ENCODE measurements around the gene TTC4.

Gene TTC4

GRCh38 chr1:54697896-54698295, 17.8 kb upstream of the TTC4 start:
- H3K36me3 ChIP-seq = no peaks in the 10 kb centered on the region
- no peak overlapping the region for H3K27ac ChIP-seq
- H3K27me3 ChIP-seq = no peaks in the 10 kb centered on the region
- no peaks in the 10 kb centered on the region for H3K9me3 ChIP-seq
- H3K4me3 ChIP-seq (ENCODE audit: low read depth in 1 of 2, low read length in 1 of 2) = no peak overlapping the region
- no peaks in the 10 kb centered on the region for H3K4me1 ChIP-seq (ENCODE audit: control insufficient read depth in 1 of 2, insufficient read depth in 1 of 2, low read depth in 1 of 2, low read length in 1 of 2)
- no peak for TF ChIP-seq CTCF (IDR thresholded peaks at IDR 0.05)

DNA sequence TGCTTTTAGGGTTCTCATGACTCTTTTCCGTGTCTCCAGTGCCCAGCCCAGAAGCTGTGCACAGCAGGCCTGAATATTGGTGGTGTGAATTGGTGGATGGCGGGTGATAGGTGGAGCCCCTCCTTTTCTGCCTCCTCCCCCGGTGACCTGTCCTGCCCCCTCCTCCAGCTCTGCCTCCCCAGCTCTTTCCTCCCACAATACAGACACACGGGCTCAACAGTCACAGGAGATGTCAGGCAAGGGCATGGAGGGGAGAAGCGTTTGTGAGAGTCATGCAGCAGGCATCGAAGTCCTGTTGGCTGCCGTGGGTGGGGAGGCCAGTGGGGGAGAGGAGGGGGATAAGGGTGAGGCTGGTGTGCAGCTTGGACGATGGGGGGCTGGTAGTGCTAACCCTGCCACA, 17.3 kb upstream of the TTC4 start:
- H3K4me3 ChIP-seq (ENCODE audit: low read depth in 1 of 2, low read length in 1 of 2) = no peak overlapping the region

DNA sequence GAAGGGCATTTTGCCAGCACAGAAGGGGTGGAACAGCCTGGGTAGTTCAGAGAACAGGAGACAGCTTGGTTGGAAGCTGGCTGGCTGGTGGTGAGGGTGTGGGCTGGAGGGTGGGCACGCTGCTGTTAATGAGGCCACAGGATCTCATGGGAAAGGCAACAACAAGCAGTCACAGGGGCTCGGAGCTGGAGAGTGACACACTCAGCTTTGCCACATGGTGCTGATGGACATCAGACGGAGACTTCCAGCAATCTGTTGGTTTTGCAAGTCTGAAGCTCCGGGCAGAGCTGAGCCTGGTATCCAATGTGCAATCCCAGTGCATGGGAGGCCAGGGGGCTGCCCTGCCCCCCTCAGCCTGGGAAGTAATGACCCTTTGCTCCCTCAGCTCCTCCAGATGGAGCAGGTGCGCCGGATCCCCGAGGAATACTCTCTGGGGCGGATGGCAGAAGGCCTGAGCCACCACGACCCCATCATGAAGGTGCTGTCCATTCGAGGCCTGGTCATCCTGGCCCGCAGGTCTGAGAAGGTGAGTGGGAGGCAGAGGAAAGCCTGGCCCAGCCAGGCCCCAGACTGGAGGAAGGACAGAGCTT, 15.6 kb upstream of the TTC4 start:
- H3K27ac ChIP-seq = no peak overlapping the region
- no peaks in the 10 kb centered on the region for H3K36me3 ChIP-seq
- H3K9me3 ChIP-seq = no peaks in the 10 kb centered on the region
- TF ChIP-seq CTCF (IDR thresholded peaks at IDR 0.05) = no peak
- H3K4me1 ChIP-seq (ENCODE audit: control insufficient read depth in 1 of 2, insufficient read depth in 1 of 2, low read depth in 1 of 2, low read length in 1 of 2) = no peaks in the 10 kb centered on the region
- H3K4me3 ChIP-seq (ENCODE audit: low read depth in 1 of 2, low read length in 1 of 2) = no peak overlapping the region
- H3K27me3 ChIP-seq = no peaks in the 10 kb centered on the region

More for the DNA sequence above, 17.3 kb upstream of the TTC4 start:
- no peaks in the 10 kb centered on the region for H3K9me3 ChIP-seq
- no peaks in the 10 kb centered on the region for H3K27me3 ChIP-seq
- H3K27ac ChIP-seq = no peak overlapping the region
- no peaks in the 10 kb centered on the region for H3K4me1 ChIP-seq (ENCODE audit: control insufficient read depth in 1 of 2, insufficient read depth in 1 of 2, low read depth in 1 of 2, low read length in 1 of 2)
- TF ChIP-seq CTCF (IDR thresholded peaks at IDR 0.05) = no peak
- no peaks in the 10 kb centered on the region for H3K36me3 ChIP-seq

DNA sequence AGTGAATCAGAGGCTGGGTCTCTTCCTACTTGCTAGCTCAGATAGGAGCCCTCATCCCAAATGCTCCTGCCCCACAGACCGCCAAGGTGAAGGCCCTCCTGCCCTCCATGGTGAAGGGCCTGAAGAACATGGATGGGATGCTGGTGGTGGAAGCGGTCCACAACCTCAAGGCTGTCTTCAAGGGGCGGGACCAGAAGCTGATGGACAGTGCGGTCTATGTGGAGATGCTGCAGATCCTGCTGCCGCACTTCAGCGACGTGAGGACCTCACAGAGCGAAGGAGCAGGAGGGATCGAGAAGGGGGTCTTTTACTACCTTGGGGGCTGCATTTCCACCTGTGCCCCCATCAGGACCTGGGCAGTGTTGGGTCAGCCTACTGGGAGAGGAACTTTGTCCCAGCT, 14.6 kb upstream of the TTC4 start:
- H3K4me3 ChIP-seq (ENCODE audit: low read depth in 1 of 2, low read length in 1 of 2) = no peak overlapping the region
- no peaks in the 10 kb centered on the region for H3K4me1 ChIP-seq (ENCODE audit: control insufficient read depth in 1 of 2, insufficient read depth in 1 of 2, low read depth in 1 of 2, low read length in 1 of 2)
- no peaks in the 10 kb centered on the region for H3K9me3 ChIP-seq
- no peak overlapping the region for H3K27ac ChIP-seq
- no peak for TF ChIP-seq CTCF (IDR thresholded peaks at IDR 0.05)
- no peaks in the 10 kb centered on the region for H3K36me3 ChIP-seq
- no peaks in the 10 kb centered on the region for H3K27me3 ChIP-seq

- Histone ChIP-seq H3K4me3 (ENCODE audit: low read depth in 1 of 2, low read length in 1 of 2) (no peak overlapping the region), H3K9me3 (no peaks in the 10 kb centered on the region), H3K36me3 (no peaks in the 10 kb centered on the region), H3K27ac (no peak overlapping the region), H3K4me1 (ENCODE audit: control insufficient read depth in 1 of 2, insufficient read depth in 1 of 2, low read depth in 1 of 2, low read length in 1 of 2) (no peaks in the 10 kb centered on the region), H3K27me3 (no peaks in the 10 kb centered on the region)
- TF ChIP-seq CTCF (IDR thresholded peaks at IDR 0.05) = no peak
Measured at GRCh38 chr1:54701996-54702395, 13.7 kb upstream of the TTC4 start.

DNA sequence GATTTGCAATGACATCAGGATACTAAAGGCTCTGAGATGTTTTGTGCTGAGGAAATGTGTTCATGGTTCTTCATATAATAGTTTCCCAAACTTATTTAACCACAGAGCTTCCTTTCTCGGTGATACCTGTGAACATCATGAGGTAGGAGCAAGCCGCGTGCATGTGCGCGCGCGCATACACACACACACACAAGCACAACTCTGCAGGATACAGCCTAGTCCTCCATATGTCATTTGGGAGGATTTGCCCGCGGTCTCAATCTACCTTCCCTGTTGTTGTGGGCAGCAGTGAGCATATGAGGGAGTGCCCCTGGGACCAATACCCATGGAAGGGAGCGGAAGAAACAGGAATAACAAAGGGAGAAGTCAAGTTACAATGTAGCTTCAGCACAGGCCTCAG, 12.2 kb upstream of the TTC4 start:
- no peak for TF ChIP-seq CTCF (IDR thresholded peaks at IDR 0.05)
- Histone ChIP-seq H3K27ac (no peak overlapping the region), H3K9me3 (no peaks in the 10 kb centered on the region), H3K4me3 (ENCODE audit: low read depth in 1 of 2, low read length in 1 of 2) (no peak overlapping the region), H3K27me3 (no peaks in the 10 kb centered on the region), H3K36me3 (no peaks in the 10 kb centered on the region), H3K4me1 (ENCODE audit: control insufficient read depth in 1 of 2, insufficient read depth in 1 of 2, low read depth in 1 of 2, low read length in 1 of 2) (no peaks in the 10 kb centered on the region)
